Mucosa of descending colon (tissue), 3 donors: ENCODE results near the gene SNX24. TPM values are rescaled to one million over a fixed set of nuclear protein-coding genes. Genes with fewer than 3 reads are reported as not detected.
"Not testable (repeated sequence)": the region's sequence is repeated elsewhere in the genome, so short reads cannot be mapped to it uniquely, and the experiment has no call there.

Source experiments
- ATAC-seq: fragments of 200-7000 bp; cut with Tn5 transposase; one replicate; pipeline ENCODE4 v1.9.1; 2020; ENCODE audit warnings: mild to moderate bottlenecking, moderate library complexity
- DNase-seq, 3 donors: peaks; one replicate each; pipeline ENCODE4 v3.0.0-alpha.2; 2020
- H3K36me3 ChIP-seq: fragments of 200-600 bp; one replicate; pipeline ENCODE4 v1.8.0; 2021; ENCODE audit warnings: low read depth, mild to moderate bottlenecking
- H3K4me1 ChIP-seq: fragments of 200-600 bp; one replicate; pipeline ENCODE4 v1.8.0; 2021; ENCODE audit warnings: low read depth, mild to moderate bottlenecking
- H3K4me3 ChIP-seq: fragments of 200-600 bp; one replicate; pipeline ENCODE4 v1.8.0; 2021; ENCODE audit warnings: mild to moderate bottlenecking
- H3K9me3 ChIP-seq: fragments of 200-600 bp; one replicate; pipeline ENCODE4 v1.8.0; 2021; ENCODE audit warnings: mild to moderate bottlenecking
- intact Hi-C, 2 donors: fragments of 100-400 bp; cut with DNase I in 1 of 2; cut with micrococcal nuclease in 1 of 2; formaldehyde crosslinking; loops; one replicate each; pipeline versions ENCODE4 v1.11.0 to v1.11.1; 2022; cut with DNase I, micrococcal nuclease
- total RNA-seq, 3 donors: library from RNA; stranded (reverse); fragmentation: NEBNext Ultra II Directional in 2 of 3; extraction: Animal tissue kit (Norgen Biotek cat#: 25700) in 2 of 3; gene quantifications; one replicate each; pipeline versions ENCODE4 v1.2.1 to v1.2.4, GENCODE V29; 2021 to 2023
- TF ChIP-seq, protein P1 (sequence below): fragments of 200-600 bp; IDR thresholded peaks from one replicate; pipeline ENCODE4 v1.8.0; 2022; ENCODE audit warnings: antibody characterized with exemption, mild to moderate bottlenecking
- donor health status: DM: no; HTN: no; CAD: no; lungs with moderate emphysema.
- donor health status: DM: no; HTN: no; CAD: no.
- donor health status: DM: no; HTN: yes; CAD: no.

SNX24 gene
- total RNA-seq, 3 donors from 2014 or later = 15.4 to 17.5 (median 15.7) TPM

DNA sequence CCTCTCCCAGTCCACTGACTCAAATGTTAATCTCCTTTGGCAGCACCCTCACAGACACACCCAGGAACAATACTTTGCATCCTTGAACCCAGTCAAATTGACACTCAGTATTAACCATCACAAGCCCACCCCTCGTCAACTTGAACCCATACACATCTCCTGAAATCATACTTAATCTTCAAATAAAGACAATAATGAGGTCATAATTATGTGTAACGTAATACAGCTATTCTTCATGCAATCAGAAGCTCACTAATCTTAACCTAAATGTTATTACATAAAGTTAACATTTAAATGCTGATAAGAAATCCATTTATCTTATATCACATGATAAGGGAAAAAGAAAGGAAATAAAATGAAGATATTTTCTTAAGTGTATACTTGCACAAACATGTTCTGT is 125.9 kb downstream of the SNX24 start:
- TF ChIP-seq, protein P1, sequence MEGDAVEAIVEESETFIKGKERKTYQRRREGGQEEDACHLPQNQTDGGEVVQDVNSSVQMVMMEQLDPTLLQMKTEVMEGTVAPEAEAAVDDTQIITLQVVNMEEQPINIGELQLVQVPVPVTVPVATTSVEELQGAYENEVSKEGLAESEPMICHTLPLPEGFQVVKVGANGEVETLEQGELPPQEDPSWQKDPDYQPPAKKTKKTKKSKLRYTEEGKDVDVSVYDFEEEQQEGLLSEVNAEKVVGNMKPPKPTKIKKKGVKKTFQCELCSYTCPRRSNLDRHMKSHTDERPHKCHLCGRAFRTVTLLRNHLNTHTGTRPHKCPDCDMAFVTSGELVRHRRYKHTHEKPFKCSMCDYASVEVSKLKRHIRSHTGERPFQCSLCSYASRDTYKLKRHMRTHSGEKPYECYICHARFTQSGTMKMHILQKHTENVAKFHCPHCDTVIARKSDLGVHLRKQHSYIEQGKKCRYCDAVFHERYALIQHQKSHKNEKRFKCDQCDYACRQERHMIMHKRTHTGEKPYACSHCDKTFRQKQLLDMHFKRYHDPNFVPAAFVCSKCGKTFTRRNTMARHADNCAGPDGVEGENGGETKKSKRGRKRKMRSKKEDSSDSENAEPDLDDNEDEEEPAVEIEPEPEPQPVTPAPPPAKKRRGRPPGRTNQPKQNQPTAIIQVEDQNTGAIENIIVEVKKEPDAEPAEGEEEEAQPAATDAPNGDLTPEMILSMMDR = no peak
- no peaks in the 10 kb centered on the region for H3K36me3 ChIP-seq
- no peak overlapping the region for H3K4me3 ChIP-seq
- DNase-seq = no peak
- no peaks in the 10 kb centered on the region for H3K9me3 ChIP-seq
- intact Hi-C loops = no loop called here
- no peaks in the 10 kb centered on the region for H3K4me1 ChIP-seq
- ATAC-seq = no peak

DNA sequence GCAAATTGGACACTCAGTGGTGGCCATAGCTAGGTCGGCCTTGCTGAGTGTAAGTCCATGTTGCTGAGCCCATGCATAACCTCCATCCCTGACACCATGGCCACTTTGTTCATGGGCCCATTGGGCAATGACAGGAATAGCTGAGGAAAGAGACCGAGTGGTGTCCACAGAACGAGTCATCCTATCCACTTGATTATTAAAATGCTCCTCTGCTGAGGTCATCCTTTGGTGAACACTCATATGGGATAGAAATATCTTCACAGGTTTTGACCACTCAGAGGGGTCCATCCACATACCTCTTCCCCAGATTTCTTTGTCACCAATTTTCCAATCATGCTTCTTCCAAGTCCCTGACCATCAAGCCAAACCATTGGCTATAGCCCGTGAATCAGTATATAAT is 127.5 kb downstream of the SNX24 start:
- intact Hi-C loops = no loop called here
- Histone ChIP-seq H3K4me1 (no peaks in the 10 kb centered on the region), H3K4me3 (no peak overlapping the region), H3K9me3 (no peaks in the 10 kb centered on the region), H3K36me3 (no peaks in the 10 kb centered on the region)
- TF ChIP-seq, protein P1 = no peak
- ATAC-seq = no peak
- DNase-seq = no peak

DNA sequence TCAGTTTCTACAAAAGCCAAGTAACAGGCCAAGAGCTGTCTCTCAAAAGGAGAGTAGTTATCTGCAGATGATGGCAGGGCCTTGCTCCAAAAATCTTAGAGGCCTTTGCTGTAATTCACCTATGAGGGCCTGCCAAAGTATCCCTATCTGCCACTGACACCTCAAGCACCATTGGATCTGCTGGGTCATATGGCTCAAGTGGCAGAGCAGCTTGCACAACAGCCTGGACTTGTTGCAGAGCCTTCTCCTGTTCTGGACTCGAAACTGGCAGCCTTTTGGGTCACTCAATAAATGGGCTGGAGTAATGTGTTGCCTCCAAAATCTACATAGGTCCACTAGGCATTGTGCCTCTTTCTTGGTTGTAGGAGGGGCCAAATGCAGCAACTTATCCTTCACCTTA is 128.3 kb downstream of the SNX24 start:
- H3K9me3 ChIP-seq, H3K4me1 ChIP-seq, DNase-seq, intact Hi-C loops, ATAC-seq, H3K36me3 ChIP-seq, H3K4me3 ChIP-seq: not testable (repeated sequence)

DNA sequence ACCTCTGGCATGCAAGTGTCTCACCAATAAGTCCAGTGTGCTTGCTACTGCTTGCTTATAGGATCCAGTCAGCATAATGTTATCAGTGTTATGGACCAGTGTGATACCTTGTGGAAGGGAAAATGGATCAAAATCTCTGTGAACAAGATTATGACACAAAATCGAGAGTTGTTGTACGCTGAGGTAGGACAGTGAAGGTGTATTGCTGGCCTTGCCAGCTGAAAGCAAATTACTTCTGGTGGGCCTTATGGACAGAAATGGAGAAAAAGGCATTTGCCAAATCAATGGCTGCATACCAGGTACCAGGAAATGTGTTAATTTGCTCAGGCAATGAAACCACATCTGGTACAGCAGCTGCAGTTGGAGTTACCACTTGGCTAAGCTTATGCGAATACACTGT is 128.8 kb downstream of the SNX24 start:
- ATAC-seq, DNase-seq, H3K36me3 ChIP-seq, intact Hi-C loops, H3K9me3 ChIP-seq, H3K4me1 ChIP-seq, H3K4me3 ChIP-seq: not testable (repeated sequence)

DNA sequence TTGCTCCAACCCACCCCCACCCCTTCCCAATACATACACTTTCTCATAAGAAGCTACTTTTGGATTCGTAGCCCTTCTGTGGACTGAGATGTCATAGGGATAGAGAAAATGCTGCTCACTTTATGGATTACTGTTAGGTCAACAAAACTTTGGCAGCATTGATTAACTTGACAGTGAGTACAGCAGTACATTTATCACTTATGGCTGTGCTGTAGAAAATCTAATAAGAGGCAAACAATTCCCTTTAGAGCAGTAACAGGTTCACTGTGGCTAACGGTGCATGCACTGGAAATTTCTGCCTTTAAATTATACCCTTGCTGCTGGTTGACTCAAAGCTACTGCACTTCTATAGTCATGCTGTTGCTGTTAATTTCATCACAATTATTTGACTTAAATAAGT is 131.9 kb downstream of the SNX24 start:
- DNase-seq (no peak), ATAC-seq (no peak)
- Histone ChIP-seq H3K36me3 (no peaks in the 10 kb centered on the region), H3K9me3 (no peaks in the 10 kb centered on the region), H3K4me3 (no peak overlapping the region), H3K4me1 (no peaks in the 10 kb centered on the region)
- TF ChIP-seq, protein P1 = no peak
- intact Hi-C loops = no loop called here

DNA sequence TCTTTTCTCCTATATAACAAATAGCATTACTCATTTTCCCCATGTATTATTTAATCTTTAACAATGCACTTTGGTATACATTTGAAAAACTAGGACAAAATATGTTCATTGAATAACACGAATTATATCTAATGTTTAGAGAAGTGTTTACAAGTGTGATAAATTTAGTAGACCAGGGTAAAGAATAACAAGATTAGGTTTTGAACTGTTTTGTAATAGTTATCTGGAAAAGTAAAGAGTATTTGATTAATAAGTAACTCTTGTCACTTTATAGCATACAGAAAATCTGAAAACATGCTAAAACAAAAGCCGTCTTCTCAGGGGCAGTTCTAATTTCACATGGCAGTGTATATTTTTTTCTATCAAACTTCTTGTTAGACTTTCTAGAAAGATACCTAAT is 132.7 kb downstream of the SNX24 start:
- TF ChIP-seq, protein P1 = no peak
- H3K4me1 ChIP-seq = no peaks in the 10 kb centered on the region
- DNase-seq (no peak), ATAC-seq (no peak)
- no peak overlapping the region for H3K4me3 ChIP-seq
- H3K36me3 ChIP-seq = no peaks in the 10 kb centered on the region
- intact Hi-C loops = no loop called here
- no peaks in the 10 kb centered on the region for H3K9me3 ChIP-seq

DNA sequence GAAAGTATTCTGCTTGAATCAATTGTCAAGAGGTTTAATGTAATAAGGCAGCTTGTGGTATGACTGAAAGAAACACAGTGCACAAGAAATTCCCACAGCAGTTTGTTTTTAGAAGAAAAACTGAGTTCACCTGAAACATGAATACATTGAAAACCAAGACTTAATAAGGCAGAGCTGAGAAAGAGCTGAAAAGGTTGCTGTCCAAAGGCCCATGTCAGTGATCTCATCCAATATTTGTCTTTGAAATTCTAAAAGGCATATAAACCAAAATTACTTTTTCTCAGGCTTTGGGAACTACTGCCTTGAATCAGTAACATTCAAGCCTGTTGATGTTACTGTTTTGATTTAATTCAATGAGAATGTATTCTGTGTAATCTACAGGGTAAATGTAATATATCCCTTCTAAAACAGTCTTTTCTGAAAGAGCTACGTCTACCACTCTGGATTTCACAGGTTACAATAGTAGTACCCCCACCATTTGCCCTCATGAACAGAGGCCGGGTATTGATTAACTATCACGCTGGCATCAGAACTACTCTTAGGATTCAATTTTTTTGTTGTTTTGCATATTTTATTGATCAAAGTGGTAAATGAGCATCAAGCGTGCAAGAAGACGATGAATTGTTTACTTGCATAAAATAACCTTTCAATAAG is 133.4 kb downstream of the SNX24 start:
- DNase-seq (no peak), ATAC-seq (no peak)
- H3K36me3 ChIP-seq = no peaks in the 10 kb centered on the region
- intact Hi-C loops = no loop called here
- TF ChIP-seq, protein P1 = no peak
- H3K4me1 ChIP-seq = no peaks in the 10 kb centered on the region
- no peaks in the 10 kb centered on the region for H3K9me3 ChIP-seq
- H3K4me3 ChIP-seq = no peak overlapping the region
